IPS-NIHi7 (cell line): ENCODE measurements around the gene BRD4.

Source experiments
- DNase-seq: peaks from one replicate; pipeline ENCODE4 v3.0.0; 2012; ENCODE audit warnings: mixed read lengths; ENCODE audit errors: extremely low spot score

Gene BRD4

DNA sequence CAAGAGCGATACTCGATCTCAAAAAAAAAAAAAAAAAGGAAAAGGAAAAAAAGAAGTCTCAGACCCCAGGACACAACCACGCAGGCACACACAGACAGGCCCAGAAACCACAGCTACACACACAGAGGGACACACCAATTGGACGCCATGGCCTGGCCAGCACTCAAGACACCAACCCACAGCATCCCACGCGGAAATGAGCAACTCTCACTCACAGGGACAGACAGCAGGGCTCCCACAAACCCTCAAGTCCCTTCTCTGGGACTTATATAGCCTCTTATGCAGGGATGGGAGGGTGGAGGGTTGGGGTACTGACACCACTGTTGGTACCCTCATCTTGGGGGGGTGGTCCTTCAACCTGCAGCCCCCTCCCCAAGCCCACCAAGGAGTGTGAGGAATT, 137.4 kb downstream of the BRD4 start:
- no peak for DNase-seq

DNA sequence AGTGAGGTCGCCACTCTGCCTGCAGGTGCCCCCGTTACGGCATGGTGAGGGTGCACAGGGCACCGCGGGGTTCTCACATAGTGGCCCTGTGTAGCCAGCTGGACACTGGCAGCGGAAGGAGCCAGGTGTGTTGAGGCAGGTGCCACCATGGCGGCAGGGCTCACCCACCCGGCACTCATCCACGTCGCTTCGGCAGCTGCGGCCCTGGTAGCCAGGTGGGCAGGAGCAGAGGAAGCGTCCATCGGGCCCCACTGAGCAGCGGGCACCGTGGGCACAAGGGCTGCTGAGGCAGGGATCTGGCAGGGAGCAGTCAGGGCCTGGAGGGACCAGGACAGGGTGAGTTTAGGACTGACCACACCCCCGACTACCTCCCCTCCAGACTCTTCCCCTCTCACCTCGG, 140.4 kb downstream of the BRD4 start:
- DNase-seq: no peak

DNA sequence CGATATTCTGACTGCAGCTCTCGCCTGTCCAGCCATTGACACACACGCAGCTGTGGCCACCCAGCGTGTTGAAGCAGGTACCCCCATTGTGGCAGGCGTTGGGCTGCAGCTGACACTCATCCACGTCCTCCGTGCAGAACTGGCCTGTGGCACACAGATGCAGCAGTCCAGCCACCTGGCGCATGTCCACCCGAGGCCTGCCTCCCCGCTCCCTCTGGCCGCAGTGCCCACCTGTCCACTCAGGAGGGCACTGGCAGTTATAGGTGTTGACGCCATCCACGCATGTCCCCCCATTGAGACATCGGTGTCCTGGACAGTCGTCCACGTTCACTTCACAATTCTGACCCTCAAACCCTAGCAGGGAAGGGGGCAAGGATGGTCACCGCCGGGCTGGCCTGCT, 140.8 kb downstream of the BRD4 start:
- no peak for DNase-seq

DNA sequence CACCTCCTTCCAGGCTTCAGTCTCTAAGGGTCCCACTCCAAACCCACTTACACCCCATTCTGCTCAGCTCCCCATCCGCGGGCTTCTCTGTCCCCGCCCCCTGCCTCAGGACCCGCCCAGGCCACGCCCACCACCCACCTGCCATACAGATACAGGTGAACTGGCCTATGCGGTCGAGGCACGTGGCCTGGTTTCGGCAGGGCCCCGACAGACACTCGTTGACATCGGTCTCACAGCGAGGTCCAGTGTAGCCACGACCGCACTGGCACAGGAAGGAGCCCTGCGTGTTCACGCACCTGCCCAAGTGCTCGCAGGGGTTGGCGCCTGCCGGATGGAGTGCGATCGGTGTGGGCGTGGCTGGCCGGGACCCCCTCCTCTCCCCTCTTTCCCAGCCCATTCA, 143.5 kb downstream of the BRD4 start:
- no peak for DNase-seq

DNA sequence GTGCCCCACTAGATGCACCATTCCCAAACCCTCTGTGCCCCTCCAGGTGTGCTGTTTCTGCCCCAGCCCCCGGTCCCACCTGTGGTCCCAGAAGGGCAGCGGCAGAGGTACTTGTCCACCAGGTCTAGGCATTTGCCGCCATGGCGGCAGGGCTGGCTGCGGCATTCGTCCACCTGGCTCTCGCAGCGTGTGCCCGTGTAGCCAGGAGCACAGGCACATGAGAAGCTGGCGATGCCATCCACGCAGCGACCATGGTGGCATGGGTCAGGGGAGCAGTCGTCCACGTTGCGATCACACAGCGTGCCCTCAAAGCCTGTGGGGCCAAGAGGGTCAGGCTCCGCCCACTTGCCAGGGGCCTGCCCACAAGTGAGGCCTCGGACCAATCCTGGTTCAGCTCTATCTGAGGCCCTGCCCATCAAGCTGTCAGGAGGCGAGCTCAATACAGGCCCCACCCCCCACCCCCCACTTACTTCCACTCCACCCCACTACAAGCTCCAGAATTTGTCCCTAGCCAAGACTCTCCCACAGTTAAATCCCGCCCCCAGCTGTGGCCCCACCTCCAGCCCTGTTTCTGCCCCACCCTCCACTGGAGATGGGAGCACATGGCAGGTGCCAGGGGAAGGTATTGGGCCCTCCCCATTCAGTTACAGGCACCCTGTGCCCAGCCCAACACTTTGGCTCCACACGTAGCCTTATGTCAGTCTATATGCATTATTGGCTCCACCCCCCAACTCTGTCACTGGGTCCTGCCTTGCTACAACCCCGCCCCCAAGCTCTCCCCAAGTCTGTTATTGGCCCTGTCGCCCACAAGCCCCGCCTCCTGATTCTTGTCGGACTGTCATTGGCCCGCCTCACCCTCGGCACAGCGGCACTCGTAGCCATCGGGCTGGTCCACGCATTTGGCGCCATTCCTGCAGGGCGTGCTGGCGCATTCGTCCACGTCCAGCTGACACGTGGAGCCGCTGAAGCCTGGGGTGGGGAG, 145.0 kb downstream of the BRD4 start:
- peak; percentile 49 for DNase-seq
